ENCODE results near the gene TCOF1. TPM values are rescaled to one million over a fixed set of nuclear protein-coding genes. Genes with fewer than 3 reads are reported as not detected.
"Not testable (repeated sequence)": the region's sequence is repeated elsewhere in the genome, so short reads cannot be mapped to it uniquely, and the experiment has no call there.

The TCOF1 gene
- total RNA-seq, 1 donor from 2014 or later: 32.5 TPM

GRCh38 chr5:150419630-150420270 is 62.3 kb downstream of the TCOF1 start:
- no peak overlapping the region for H3K4me3 Mint-ChIP-seq (ENCODE audit: unreplicated experiment)

DNA sequence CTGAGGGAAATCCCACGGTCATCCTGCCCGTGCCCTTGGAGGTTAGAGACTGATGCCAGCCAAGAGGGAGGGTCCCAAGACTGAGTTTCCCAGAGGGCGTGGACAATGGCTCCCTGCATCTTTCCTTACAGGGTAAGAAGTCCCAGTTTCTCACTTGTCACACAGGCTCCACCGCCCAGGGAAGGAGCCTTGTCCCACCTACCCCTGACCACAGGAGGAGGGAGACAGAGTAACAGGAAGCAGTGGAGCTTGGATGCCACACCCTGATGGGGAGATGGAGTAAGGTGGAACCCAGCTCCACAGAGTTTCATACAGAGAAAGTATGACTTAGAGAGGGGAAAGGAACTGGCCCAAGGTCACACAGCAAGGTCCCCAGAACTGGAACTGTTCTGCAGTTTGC is 64.6 kb downstream of the TCOF1 start:
- no peak for DNase-seq (ENCODE audit: extremely low spot score, unreplicated experiment)
- no peaks in the 10 kb centered on the region for H3K36me3 Mint-ChIP-seq (ENCODE audit: unreplicated experiment)
- H3K9me3 Mint-ChIP-seq (ENCODE audit: unreplicated experiment): no peaks in the 10 kb centered on the region
- no peak overlapping the region for H3K27ac Mint-ChIP-seq (ENCODE audit: unreplicated experiment)
- H3K27me3 Mint-ChIP-seq (ENCODE audit: unreplicated experiment): peaks cover 7% of the 10 kb centered on the region
- no peak overlapping the region for H3K4me3 Mint-ChIP-seq (ENCODE audit: unreplicated experiment)
- TF ChIP-seq, protein P1, sequence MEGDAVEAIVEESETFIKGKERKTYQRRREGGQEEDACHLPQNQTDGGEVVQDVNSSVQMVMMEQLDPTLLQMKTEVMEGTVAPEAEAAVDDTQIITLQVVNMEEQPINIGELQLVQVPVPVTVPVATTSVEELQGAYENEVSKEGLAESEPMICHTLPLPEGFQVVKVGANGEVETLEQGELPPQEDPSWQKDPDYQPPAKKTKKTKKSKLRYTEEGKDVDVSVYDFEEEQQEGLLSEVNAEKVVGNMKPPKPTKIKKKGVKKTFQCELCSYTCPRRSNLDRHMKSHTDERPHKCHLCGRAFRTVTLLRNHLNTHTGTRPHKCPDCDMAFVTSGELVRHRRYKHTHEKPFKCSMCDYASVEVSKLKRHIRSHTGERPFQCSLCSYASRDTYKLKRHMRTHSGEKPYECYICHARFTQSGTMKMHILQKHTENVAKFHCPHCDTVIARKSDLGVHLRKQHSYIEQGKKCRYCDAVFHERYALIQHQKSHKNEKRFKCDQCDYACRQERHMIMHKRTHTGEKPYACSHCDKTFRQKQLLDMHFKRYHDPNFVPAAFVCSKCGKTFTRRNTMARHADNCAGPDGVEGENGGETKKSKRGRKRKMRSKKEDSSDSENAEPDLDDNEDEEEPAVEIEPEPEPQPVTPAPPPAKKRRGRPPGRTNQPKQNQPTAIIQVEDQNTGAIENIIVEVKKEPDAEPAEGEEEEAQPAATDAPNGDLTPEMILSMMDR (IDR thresholded peaks at IDR 0.05): no peak
- H3K4me1 Mint-ChIP-seq (ENCODE audit: unreplicated experiment): no peaks in the 10 kb centered on the region

More at GRCh38 chr5:150419630-150420270, 62.3 kb downstream of the TCOF1 start:
- TF ChIP-seq, protein P1 (IDR thresholded peaks at IDR 0.05): no peak
- Mint-ChIP-seq H3K4me1 (ENCODE audit: unreplicated experiment) (no peaks in the 10 kb centered on the region), H3K27ac (ENCODE audit: unreplicated experiment) (no peak overlapping the region), H3K9me3 (ENCODE audit: unreplicated experiment) (no peaks in the 10 kb centered on the region), H3K27me3 (ENCODE audit: unreplicated experiment) (peaks cover 6% of the 10 kb centered on the region), H3K36me3 (ENCODE audit: unreplicated experiment) (no peaks in the 10 kb centered on the region)
- no peak for DNase-seq (ENCODE audit: extremely low spot score, unreplicated experiment)

GRCh38 chr5:150422758-150423157 is 65.3 kb downstream of the TCOF1 start:
- Mint-ChIP-seq H3K36me3 (ENCODE audit: unreplicated experiment) (no peaks in the 10 kb centered on the region), H3K27ac (ENCODE audit: unreplicated experiment) (no peak overlapping the region), H3K9me3 (ENCODE audit: unreplicated experiment) (no peaks in the 10 kb centered on the region), H3K4me3 (ENCODE audit: unreplicated experiment) (no peak overlapping the region), H3K27me3 (ENCODE audit: unreplicated experiment) (peaks cover 7% of the 10 kb centered on the region), H3K4me1 (ENCODE audit: unreplicated experiment) (no peaks in the 10 kb centered on the region)
- TF ChIP-seq, protein P1 (IDR thresholded peaks at IDR 0.05): no peak
- no peak for DNase-seq (ENCODE audit: extremely low spot score, unreplicated experiment)

DNA sequence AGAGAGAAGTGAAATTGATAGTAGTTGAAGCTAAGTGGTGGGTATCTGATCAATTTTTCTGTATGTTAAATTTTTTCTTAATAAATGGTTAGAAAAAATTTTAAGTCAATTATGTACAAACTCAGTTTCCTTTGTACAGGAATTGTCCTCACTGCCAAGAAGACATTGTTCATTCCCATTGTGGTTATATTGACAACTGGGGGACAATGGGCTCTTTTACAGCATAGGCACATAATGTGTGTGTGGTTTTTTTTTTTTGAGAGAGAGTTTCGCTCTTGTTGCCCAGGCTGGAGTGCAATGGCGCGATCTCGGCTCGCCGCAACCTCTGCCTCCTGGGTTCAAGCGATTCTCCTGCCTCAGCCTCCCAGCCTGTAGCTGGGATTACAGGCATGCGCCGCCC is 68.7 kb downstream of the TCOF1 start:
- H3K4me3 Mint-ChIP-seq (ENCODE audit: unreplicated experiment); H3K27ac Mint-ChIP-seq (ENCODE audit: unreplicated experiment); H3K9me3 Mint-ChIP-seq (ENCODE audit: unreplicated experiment); DNase-seq (ENCODE audit: extremely low spot score, unreplicated experiment); H3K27me3 Mint-ChIP-seq (ENCODE audit: unreplicated experiment); H3K36me3 Mint-ChIP-seq (ENCODE audit: unreplicated experiment); H3K4me1 Mint-ChIP-seq (ENCODE audit: unreplicated experiment): not testable (repeated sequence)

GRCh38 chr5:150428106-150428876 is 70.8 kb downstream of the TCOF1 start:
- Mint-ChIP-seq H3K27ac (ENCODE audit: unreplicated experiment) (no peak overlapping the region), H3K36me3 (ENCODE audit: unreplicated experiment) (no peaks in the 10 kb centered on the region), H3K27me3 (ENCODE audit: unreplicated experiment) (peaks cover 4% of the 10 kb centered on the region), H3K4me3 (ENCODE audit: unreplicated experiment) (no peak overlapping the region), H3K4me1 (ENCODE audit: unreplicated experiment) (peaks cover 6% of the 10 kb centered on the region), H3K9me3 (ENCODE audit: unreplicated experiment) (no peaks in the 10 kb centered on the region)
- DNase-seq (ENCODE audit: extremely low spot score, unreplicated experiment): no peak
- TF ChIP-seq, protein P1 (IDR thresholded peaks at IDR 0.05): no peak
